ENCODE results near the gene PRPS2. TPM values are rescaled to one million over a fixed set of nuclear protein-coding genes. Genes with fewer than 3 reads are reported as not detected.

The PRPS2 gene
- polyA plus RNA-seq, 3 donors = 8.2 to 19.6 (median 17.3) TPM

DNA sequence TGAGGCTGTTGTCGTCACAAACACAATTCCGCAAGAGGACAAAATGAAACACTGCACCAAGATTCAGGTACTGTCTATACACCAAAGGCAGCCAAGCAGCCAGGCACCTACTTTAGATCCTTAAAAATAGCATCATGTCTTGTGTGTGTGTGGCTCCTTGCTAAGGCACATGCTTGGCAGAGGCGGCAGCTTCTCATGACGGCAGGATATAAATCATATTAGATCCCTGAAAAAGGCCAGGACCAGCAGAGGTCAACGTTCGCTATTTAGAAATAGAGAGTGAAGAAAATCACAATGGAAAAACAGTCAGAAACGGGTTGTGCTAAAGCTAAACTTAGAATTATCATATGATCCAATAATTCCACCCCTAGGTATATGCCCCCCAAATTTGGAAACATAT is 29.5 kb downstream of the PRPS2 start:
- no peak overlapping the region for H3K4me3 ChIP-seq (replicated peaks in 1 of 3; ENCODE audit: low read depth in 2 of 3, low read length in 3 of 3)
- H3K4me2 ChIP-seq (replicated peaks; ENCODE audit: extremely low read depth, low read length, poor library complexity, severe bottlenecking) = no peak overlapping the region
- no peaks in the 10 kb centered on the region for H3K9me3 ChIP-seq (replicated peaks in 1 of 2; ENCODE audit: control insufficient read depth in 1 of 2, insufficient read depth in 1 of 2, low read length in 2 of 2)
- peaks cover 12% of the 10 kb centered on the region for H3K4me1 Mint-ChIP-seq
- H3K4me1 ChIP-seq (ENCODE audit: control insufficient read depth in 1 of 2, insufficient read depth in 2 of 2, low read length in 2 of 2) = peaks cover 4 to 6% of the 10 kb centered on the region in 2 donors
- no peaks in the 10 kb centered on the region for H4K20me1 ChIP-seq (ENCODE audit: insufficient read depth, low read length)
- H3K36me3 Mint-ChIP-seq = peaks cover 19 to 24% of the 10 kb centered on the region in 2 donors
- H3K79me2 ChIP-seq (ENCODE audit: insufficient read depth, low read length) = no peaks in the 10 kb centered on the region
- no peak for DNase-seq
- TF ChIP-seq, protein P1, sequence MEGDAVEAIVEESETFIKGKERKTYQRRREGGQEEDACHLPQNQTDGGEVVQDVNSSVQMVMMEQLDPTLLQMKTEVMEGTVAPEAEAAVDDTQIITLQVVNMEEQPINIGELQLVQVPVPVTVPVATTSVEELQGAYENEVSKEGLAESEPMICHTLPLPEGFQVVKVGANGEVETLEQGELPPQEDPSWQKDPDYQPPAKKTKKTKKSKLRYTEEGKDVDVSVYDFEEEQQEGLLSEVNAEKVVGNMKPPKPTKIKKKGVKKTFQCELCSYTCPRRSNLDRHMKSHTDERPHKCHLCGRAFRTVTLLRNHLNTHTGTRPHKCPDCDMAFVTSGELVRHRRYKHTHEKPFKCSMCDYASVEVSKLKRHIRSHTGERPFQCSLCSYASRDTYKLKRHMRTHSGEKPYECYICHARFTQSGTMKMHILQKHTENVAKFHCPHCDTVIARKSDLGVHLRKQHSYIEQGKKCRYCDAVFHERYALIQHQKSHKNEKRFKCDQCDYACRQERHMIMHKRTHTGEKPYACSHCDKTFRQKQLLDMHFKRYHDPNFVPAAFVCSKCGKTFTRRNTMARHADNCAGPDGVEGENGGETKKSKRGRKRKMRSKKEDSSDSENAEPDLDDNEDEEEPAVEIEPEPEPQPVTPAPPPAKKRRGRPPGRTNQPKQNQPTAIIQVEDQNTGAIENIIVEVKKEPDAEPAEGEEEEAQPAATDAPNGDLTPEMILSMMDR (IDR thresholded peaks at IDR 0.05) = no peak
- H3K36me3 ChIP-seq (replicated peaks in 1 of 2; ENCODE audit: control insufficient read depth in 1 of 2, insufficient read depth in 2 of 2, low read length in 2 of 2) = peaks cover 14 to 47% of the 10 kb centered on the region in 2 donors
- H3K27ac ChIP-seq (ENCODE audit: low read depth in 1 of 2, low read length in 2 of 2) = no peak overlapping the region
- H2AFZ ChIP-seq (ENCODE audit: insufficient read depth, low read depth, low read length, poor library complexity, severe bottlenecking) = no peak overlapping the region
- intact Hi-C loops (cut with micrococcal nuclease) = loop anchor here in 1 of 2 donors (10.0 kb wide), 1 partner anchor 674 kb away; no protein-coding TSS in a partner anchor
- no peak overlapping the region for H3K27ac Mint-ChIP-seq
- WGBS (ENCODE audit: insufficient coverage) = 100% methylated on average over 2 of the region's 7 CpGs
- peaks cover 0 to 1% (median 0%) of the 10 kb centered on the region in 7 donors for H3K9me3 Mint-ChIP-seq
- H3K27me3 ChIP-seq (ENCODE audit: control insufficient read depth in 2 of 2, insufficient read depth in 2 of 2, low read length in 2 of 2) = peaks cover 0 to 6% of the 10 kb centered on the region in 2 donors
- no peak overlapping the region for H3K9ac ChIP-seq (ENCODE audit: insufficient read depth, low read length, poor library complexity, severe bottlenecking)
- H3K4me3 Mint-ChIP-seq = no peak overlapping the region
- peaks cover 0 to 12% (median 0%) of the 10 kb centered on the region in 3 donors for H3K27me3 Mint-ChIP-seq (ENCODE audit: low read depth in 3 of 3)

DNA sequence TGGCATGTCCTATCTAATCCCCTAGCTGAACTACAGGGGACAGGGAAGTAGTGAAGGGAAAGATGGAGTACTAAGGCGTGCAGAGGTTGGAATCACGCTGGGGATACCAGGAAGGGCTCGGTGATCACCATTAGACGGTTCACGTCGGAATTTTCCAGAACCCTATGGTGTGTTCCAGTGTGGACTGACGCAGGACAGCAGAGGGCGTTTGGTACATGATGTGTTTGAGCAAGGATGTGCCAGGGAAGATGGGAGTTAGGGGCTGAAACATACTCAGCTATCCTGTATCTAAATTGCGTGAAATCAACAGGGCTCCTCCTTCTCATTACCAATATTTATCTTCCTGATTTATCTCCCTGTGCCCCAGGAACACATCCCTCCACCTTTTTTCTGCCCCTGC is 33.7 kb downstream of the PRPS2 start:
- Mint-ChIP-seq H3K27me3 (ENCODE audit: low read depth in 3 of 3) (peaks cover 0 to 16% (median 1%) of the 10 kb centered on the region in 3 donors), H3K4me1 (peaks cover 6% of the 10 kb centered on the region), H3K4me3 (no peak overlapping the region), H3K36me3 (peaks cover 14 to 24% of the 10 kb centered on the region in 2 donors), H3K27ac (no peak overlapping the region), H3K9me3 (peaks cover 0 to 3% (median 0%) of the 10 kb centered on the region in 7 donors)
- Histone ChIP-seq H3K27ac (ENCODE audit: low read depth in 1 of 2, low read length in 2 of 2) (no peak overlapping the region), H3K4me2 (replicated peaks; ENCODE audit: extremely low read depth, low read length, poor library complexity, severe bottlenecking) (no peak overlapping the region), H4K20me1 (ENCODE audit: insufficient read depth, low read length) (no peaks in the 10 kb centered on the region), H3K9ac (ENCODE audit: insufficient read depth, low read length, poor library complexity, severe bottlenecking) (no peak overlapping the region), H3K27me3 (ENCODE audit: control insufficient read depth in 2 of 2, insufficient read depth in 2 of 2, low read length in 2 of 2) (peaks cover 0 to 2% of the 10 kb centered on the region in 2 donors), H3K4me3 (replicated peaks in 1 of 3; ENCODE audit: low read depth in 2 of 3, low read length in 3 of 3) (no peak overlapping the region), H3K79me2 (ENCODE audit: insufficient read depth, low read length) (no peaks in the 10 kb centered on the region), H3K9me3 (replicated peaks in 1 of 2; ENCODE audit: control insufficient read depth in 1 of 2, insufficient read depth in 1 of 2, low read length in 2 of 2) (no peaks in the 10 kb centered on the region), H3K4me1 (ENCODE audit: control insufficient read depth in 1 of 2, insufficient read depth in 2 of 2, low read length in 2 of 2) (no peaks in the 10 kb centered on the region), H2AFZ (ENCODE audit: insufficient read depth, low read depth, low read length, poor library complexity, severe bottlenecking) (no peak overlapping the region), H3K36me3 (replicated peaks in 1 of 2; ENCODE audit: control insufficient read depth in 1 of 2, insufficient read depth in 2 of 2, low read length in 2 of 2) (peaks cover 14 to 47% of the 10 kb centered on the region in 2 donors)
- WGBS (ENCODE audit: insufficient coverage) = 97% methylated on average over 5 of the region's 9 CpGs
- TF ChIP-seq, protein P1 (IDR thresholded peaks at IDR 0.05) = no peak
- intact Hi-C loops (cut with micrococcal nuclease) = loop anchor here in 1 of 2 donors (10.0 kb wide), 1 partner anchor 670 kb away; no protein-coding TSS in a partner anchor
- DNase-seq = no peak
